Measurements from ENCODE around the gene STEAP4. TPM values are rescaled to one million over a fixed set of nuclear protein-coding genes. Genes with fewer than 3 reads are reported as not detected.

Gene STEAP4
- total and polyA plus RNA-seq, 9 of the 15 experiments (the other 6 are each of a cell fraction or from before 2014, with no cell fraction given) = 0.07 TPM; not detected in 8

DNA sequence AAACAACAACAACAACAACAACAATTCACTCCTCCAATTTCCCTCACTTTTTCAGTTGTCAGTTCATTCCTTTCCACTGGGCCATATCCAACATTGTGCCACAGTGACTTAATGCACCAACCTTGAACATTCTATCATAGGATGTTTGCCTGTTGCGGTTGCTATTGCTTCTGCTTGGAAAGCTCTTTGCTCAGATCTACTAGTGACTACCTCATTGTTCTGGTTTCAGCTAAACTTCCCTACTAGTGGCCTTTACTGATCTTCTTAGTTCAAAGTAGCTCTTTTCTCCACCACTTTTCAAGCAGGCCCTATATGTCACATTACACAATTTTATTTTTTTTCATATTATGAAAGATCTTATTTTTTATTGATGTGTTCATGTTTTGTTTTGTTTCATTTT is 9.8 kb upstream of the STEAP4 start:
- 0% methylated on average over 1 of the region's 1 CpG for WGBS (ENCODE audit: insufficient coverage, low coverage, missing lambda C conversion rate)
- Histone ChIP-seq H3K27ac (ENCODE audit: extremely low read depth, low read depth, low read length) (no peak overlapping the region), H2AFZ (ENCODE audit: low read depth, low read length) (no peak overlapping the region), H3K36me3 (ENCODE audit: control insufficient read depth, insufficient read depth, low read length) (no peaks in the 10 kb centered on the region), H3K27me3 (ENCODE audit: control insufficient read depth in 2 of 2, insufficient read depth in 2 of 2, low read length in 2 of 2) (no peaks in the 10 kb centered on the region), H4K20me1 (replicated peaks; ENCODE audit: control insufficient read depth, insufficient read depth, low read length) (no peaks in the 10 kb centered on the region), H3K9ac (ENCODE audit: insufficient read depth in 1 of 2, low read depth in 2 of 2, low read length in 2 of 2) (no peak overlapping the region), H3K4me2 (ENCODE audit: insufficient read depth, low read length) (no peak overlapping the region), H3K4me3 (no peak overlapping the region), H3K9me1 (ENCODE audit: control insufficient read depth, insufficient read depth, low read length) (no peaks in the 10 kb centered on the region), H3K79me2 (ENCODE audit: control insufficient read depth, insufficient read depth, low read length) (no peaks in the 10 kb centered on the region), H3K9me3 (replicated peaks; ENCODE audit: control insufficient read depth, insufficient read depth, low read depth, low read length) (no peaks in the 10 kb centered on the region), H3K4me1 (replicated peaks in 1 of 2; ENCODE audit: control insufficient read depth in 2 of 2, insufficient read depth in 2 of 2, low read length in 2 of 2) (no peaks in the 10 kb centered on the region)
- no peak for FAIRE-seq
- CTCF ChIA-PET (ENCODE audit: low intra/inter-chr PET ratio) = no interaction called here
- intact Hi-C loops (cut with micrococcal nuclease) (no loop called here), in situ Hi-C loops (cut with MboI) (no loop called here)
- no peak for ATAC-seq
- no TSS peak for BruUV-seq (replicated peaks)
- POLR2A ChIA-PET = no interaction called here
- DNase-seq (ENCODE audit: extremely low read depth in 1 of 4, low spot score in 3 of 4) = no peak
- TF ChIP-seq ZNF561 (CRISPR knock-in tag; conservative IDR thresholded peaks at IDR 0.05) = no peak

- Histone ChIP-seq H3K4me3 (no peak overlapping the region), H3K9me1 (ENCODE audit: control insufficient read depth, insufficient read depth, low read length) (no peaks in the 10 kb centered on the region), H3K4me1 (replicated peaks in 1 of 2; ENCODE audit: control insufficient read depth in 2 of 2, insufficient read depth in 2 of 2, low read length in 2 of 2) (no peaks in the 10 kb centered on the region), H3K79me2 (ENCODE audit: control insufficient read depth, insufficient read depth, low read length) (no peaks in the 10 kb centered on the region), H3K27me3 (ENCODE audit: control insufficient read depth in 2 of 2, insufficient read depth in 2 of 2, low read length in 2 of 2) (no peaks in the 10 kb centered on the region), H3K9me3 (replicated peaks; ENCODE audit: control insufficient read depth, insufficient read depth, low read depth, low read length) (no peaks in the 10 kb centered on the region), H3K4me2 (ENCODE audit: insufficient read depth, low read length) (no peak overlapping the region), H3K9ac (ENCODE audit: insufficient read depth in 1 of 2, low read depth in 2 of 2, low read length in 2 of 2) (no peak overlapping the region), H2AFZ (ENCODE audit: low read depth, low read length) (no peak overlapping the region), H3K36me3 (ENCODE audit: control insufficient read depth, insufficient read depth, low read length) (no peaks in the 10 kb centered on the region), H4K20me1 (replicated peaks; ENCODE audit: control insufficient read depth, insufficient read depth, low read length) (no peaks in the 10 kb centered on the region), H3K27ac (ENCODE audit: extremely low read depth, low read depth, low read length) (no peak overlapping the region)
- ChIA-PET POLR2A (no interaction called here), CTCF (ENCODE audit: low intra/inter-chr PET ratio) (no interaction called here)
- BruUV-seq (replicated peaks) = no TSS peak
- DNase-seq (ENCODE audit: extremely low read depth in 1 of 4, low spot score in 3 of 4) = no peak
- WGBS (ENCODE audit: insufficient coverage, low coverage, missing lambda C conversion rate) = 4% methylated on average over 2 of the region's 2 CpGs
- intact Hi-C loops (cut with micrococcal nuclease) = no loop called here
- in situ Hi-C loops (cut with MboI) = no loop called here
- FAIRE-seq = no peak
- no peak for ATAC-seq
- TF ChIP-seq ZNF146 (CRISPR knock-in tag; IDR thresholded peaks at IDR 0.05; ENCODE audit: unreplicated experiment) = no peak
- TF ChIP-seq, protein P1, sequence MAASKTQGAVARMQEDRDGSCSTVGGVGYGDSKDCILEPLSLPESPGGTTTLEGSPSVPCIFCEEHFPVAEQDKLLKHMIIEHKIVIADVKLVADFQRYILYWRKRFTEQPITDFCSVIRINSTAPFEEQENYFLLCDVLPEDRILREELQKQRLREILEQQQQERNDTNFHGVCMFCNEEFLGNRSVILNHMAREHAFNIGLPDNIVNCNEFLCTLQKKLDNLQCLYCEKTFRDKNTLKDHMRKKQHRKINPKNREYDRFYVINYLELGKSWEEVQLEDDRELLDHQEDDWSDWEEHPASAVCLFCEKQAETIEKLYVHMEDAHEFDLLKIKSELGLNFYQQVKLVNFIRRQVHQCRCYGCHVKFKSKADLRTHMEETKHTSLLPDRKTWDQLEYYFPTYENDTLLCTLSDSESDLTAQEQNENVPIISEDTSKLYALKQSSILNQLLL (CRISPR knock-in tag; IDR thresholded peaks at IDR 0.05; ENCODE audit: borderline replicate concordance) = no peak
- no peak for TF ChIP-seq ZNF316 (IDR thresholded peaks at IDR 0.05)
- no peak for TF ChIP-seq BMI1 (IDR thresholded peaks at IDR 0.05; ENCODE audit: low read length)
- no peak for TF ChIP-seq ZC3H8 (IDR thresholded peaks at IDR 0.05)
- no peak for TF ChIP-seq ZNF644 (tag; IDR thresholded peaks at IDR 0.05; ENCODE audit: low read depth)
- TF ChIP-seq ZNF639 (CRISPR knock-in tag; conservative IDR thresholded peaks at IDR 0.05 in 1 of 2, IDR thresholded peaks at IDR 0.05 in 1 of 2) = no peak
- TF ChIP-seq ZBTB5 (IDR thresholded peaks at IDR 0.05) = no peak
- TF ChIP-seq, protein P2, sequence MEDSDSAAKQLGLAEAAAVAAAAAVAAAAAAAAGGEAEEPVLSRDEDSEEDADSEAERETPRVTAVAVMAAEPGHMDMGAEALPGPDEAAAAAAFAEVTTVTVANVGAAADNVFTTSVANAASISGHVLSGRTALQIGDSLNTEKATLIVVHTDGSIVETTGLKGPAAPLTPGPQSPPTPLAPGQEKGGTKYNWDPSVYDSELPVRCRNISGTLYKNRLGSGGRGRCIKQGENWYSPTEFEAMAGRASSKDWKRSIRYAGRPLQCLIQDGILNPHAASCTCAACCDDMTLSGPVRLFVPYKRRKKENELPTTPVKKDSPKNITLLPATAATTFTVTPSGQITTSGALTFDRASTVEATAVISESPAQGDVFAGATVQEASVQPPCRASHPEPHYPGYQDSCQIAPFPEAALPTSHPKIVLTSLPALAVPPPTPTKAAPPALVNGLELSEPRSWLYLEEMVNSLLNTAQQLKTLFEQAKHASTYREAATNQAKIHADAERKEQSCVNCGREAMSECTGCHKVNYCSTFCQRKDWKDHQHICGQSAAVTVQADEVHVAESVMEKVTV (CRISPR knock-in tag; IDR thresholded peaks at IDR 0.05) = no peak
These were observed 8.8 kb upstream of the STEAP4 start for GRCh38 chr7:88315522-88315921.
